ENCODE data around the gene CCDC57.
A peak's percentile ranks its signal among the peaks of the same experiment; 100 is the strongest.
"Not testable (repeated sequence)": the region's sequence is repeated elsewhere in the genome, so short reads cannot be mapped to it uniquely, and the experiment has no call there.

The CCDC57 gene

GRCh38 chr17:82214012-82214628 is 1.5 kb upstream of the CCDC57 start:
- Histone ChIP-seq H4K8ac (ENCODE audit: low read length) (peak overlapping the region; percentile 45), H3K79me1 (replicated peaks; ENCODE audit: low read length, poor library complexity, severe bottlenecking) (peaks cover 22% of the 10 kb centered on the region), H3K4me2 (ENCODE audit: low read length, poor library complexity, severe bottlenecking) (no peak overlapping the region), H3K27ac (ENCODE audit: low read length, poor library complexity, severe bottlenecking) (no peak overlapping the region), H4K91ac (ENCODE audit: low read length) (peak overlapping the region; percentile 93), H3K4ac (ENCODE audit: low read depth in 1 of 2, low read length in 2 of 2) (peak overlapping the region; percentile 55 to 59), H2BK15ac (ENCODE audit: low read depth, poor library complexity, severe bottlenecking) (peak overlapping the region; percentile 84), H3K4me1 (ENCODE audit: control insufficient read depth, insufficient read depth, low read depth, low read length) (peaks cover 55% of the 10 kb centered on the region), H3K27me3 (ENCODE audit: control insufficient read depth in 1 of 2, insufficient read depth in 1 of 2, low read length in 2 of 2) (no peaks in the 10 kb centered on the region), H3K9ac (ENCODE audit: low read length) (no peak overlapping the region), H3K9me3 (ENCODE audit: control insufficient read depth, low read length) (no peaks in the 10 kb centered on the region), H3K4me3 (ENCODE audit: insufficient read depth in 1 of 2, low read depth in 1 of 2, low read length in 2 of 2) (no peak overlapping the region), H2AK5ac (ENCODE audit: low read length, severe bottlenecking) (no peak overlapping the region), H2BK12ac (ENCODE audit: low read length in 2 of 2) (peak overlapping the region; percentile 85 to 98), H2BK5ac (ENCODE audit: low read depth, low read length, poor library complexity, severe bottlenecking) (no peak overlapping the region), H3K23ac (ENCODE audit: low read length in 2 of 2) (no peak overlapping the region), H3K18ac (ENCODE audit: low read depth in 1 of 2, low read length in 2 of 2) (peak overlapping the region; percentile 8 to 54), H2AFZ (ENCODE audit: low read depth, low read length) (no peak overlapping the region), H3K36me3 (ENCODE audit: control insufficient read depth in 1 of 2, insufficient read depth in 2 of 2, low read depth in 1 of 2, low read length in 2 of 2) (peaks cover 0 to 2% of the 10 kb centered on the region in 2 experiments), H2BK120ac (ENCODE audit: low read depth, low read length) (peak overlapping the region; percentile 56), H3K14ac (ENCODE audit: low read length in 2 of 2) (peak overlapping the region in 1 of 2 experiments; percentile 79)
- WGBS: 97% methylated on average over 11 of the region's 11 CpGs
- DNase-seq: no peak

- Histone ChIP-seq H3K9me3 (ENCODE audit: control insufficient read depth, low read length) (no peaks in the 10 kb centered on the region), H3K4me1 (ENCODE audit: control insufficient read depth, insufficient read depth, low read depth, low read length) (peaks cover 48% of the 10 kb centered on the region), H3K14ac (ENCODE audit: low read length in 2 of 2) (peak overlapping the region in 1 of 2 experiments; percentile 38), H3K27ac (ENCODE audit: low read length, poor library complexity, severe bottlenecking) (no peak overlapping the region), H3K79me1 (replicated peaks; ENCODE audit: low read length, poor library complexity, severe bottlenecking) (peaks cover 17% of the 10 kb centered on the region), H2AFZ (ENCODE audit: low read depth, low read length) (peak overlapping the region; percentile 92), H3K9ac (ENCODE audit: low read length) (peak overlapping the region; percentile 86), H3K4me2 (ENCODE audit: low read length, poor library complexity, severe bottlenecking) (peak overlapping the region; percentile 94), H2BK5ac (ENCODE audit: low read depth, low read length, poor library complexity, severe bottlenecking) (peak overlapping the region; percentile 97), H3K23ac (ENCODE audit: low read length in 2 of 2) (peak overlapping the region in 1 of 2 experiments; percentile 77), H2BK15ac (ENCODE audit: low read depth, poor library complexity, severe bottlenecking) (peak overlapping the region; percentile 96), H3K4me3 (ENCODE audit: insufficient read depth in 1 of 2, low read depth in 1 of 2, low read length in 2 of 2) (peak overlapping the region; percentile 76 to 82), H2BK120ac (ENCODE audit: low read depth, low read length) (peak overlapping the region; percentile 100), H3K18ac (ENCODE audit: low read depth in 1 of 2, low read length in 2 of 2) (peak overlapping the region; percentile 93 to 99), H2AK5ac (ENCODE audit: low read length, severe bottlenecking) (no peak overlapping the region), H4K91ac (ENCODE audit: low read length) (peak overlapping the region; percentile 99), H3K27me3 (ENCODE audit: control insufficient read depth in 1 of 2, insufficient read depth in 1 of 2, low read length in 2 of 2) (no peaks in the 10 kb centered on the region), H4K8ac (ENCODE audit: low read length) (peak overlapping the region; percentile 89), H3K4ac (ENCODE audit: low read depth in 1 of 2, low read length in 2 of 2) (peak overlapping the region; percentile 96 to 98), H3K36me3 (ENCODE audit: control insufficient read depth in 1 of 2, insufficient read depth in 2 of 2, low read depth in 1 of 2, low read length in 2 of 2) (peaks cover 0 to 2% of the 10 kb centered on the region in 2 experiments), H2BK12ac (ENCODE audit: low read length in 2 of 2) (peak overlapping the region; percentile 52 to 92)
- peak; percentile 89 for DNase-seq
- 24% methylated on average over 16 of the region's 37 CpGs for WGBS
Observed at GRCh38 chr17:82213251-82214011, 789 bp upstream of the CCDC57 start.

DNA sequence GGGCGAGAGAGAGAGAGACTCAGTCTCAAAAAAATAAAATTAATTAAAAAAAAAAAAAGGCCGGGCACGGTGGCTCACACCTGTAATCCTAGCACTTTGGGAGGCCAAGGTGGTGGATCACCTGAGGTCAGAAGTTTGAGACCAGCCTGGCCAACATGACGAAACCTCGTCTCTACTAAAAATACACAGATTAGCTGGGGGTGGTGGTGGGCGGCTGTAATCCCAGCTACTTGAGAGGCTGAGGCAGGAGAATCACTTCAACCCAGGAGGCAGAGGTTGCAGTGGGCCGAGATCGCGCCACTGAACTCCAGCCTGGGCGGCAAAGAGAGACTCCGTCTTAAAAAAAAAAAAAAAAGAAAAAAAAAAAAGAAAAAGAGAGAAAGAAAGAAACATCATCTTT is 2.0 kb downstream of the CCDC57 start:
- peaks cover 27% of the 10 kb centered on the region for H3K4me1 ChIP-seq (ENCODE audit: control insufficient read depth, insufficient read depth, low read depth, low read length)
- DNase-seq; H2BK15ac ChIP-seq (ENCODE audit: low read depth, poor library complexity, severe bottlenecking): not testable (repeated sequence)

More for the DNA sequence above, 2.0 kb downstream of the CCDC57 start:
- not testable (repeated sequence) for H3K4me3 ChIP-seq (ENCODE audit: insufficient read depth in 1 of 2, low read depth in 1 of 2, low read length in 2 of 2); H3K18ac ChIP-seq (ENCODE audit: low read depth in 1 of 2, low read length in 2 of 2); H4K91ac ChIP-seq (ENCODE audit: low read length); H3K36me3 ChIP-seq (ENCODE audit: control insufficient read depth in 1 of 2, insufficient read depth in 2 of 2, low read depth in 1 of 2, low read length in 2 of 2); H3K27ac ChIP-seq (ENCODE audit: low read length, poor library complexity, severe bottlenecking); H4K8ac ChIP-seq (ENCODE audit: low read length); H3K9ac ChIP-seq (ENCODE audit: low read length); H3K9me3 ChIP-seq (ENCODE audit: control insufficient read depth, low read length); H2AFZ ChIP-seq (ENCODE audit: low read depth, low read length); H3K23ac ChIP-seq (ENCODE audit: low read length in 2 of 2); H2BK5ac ChIP-seq (ENCODE audit: low read depth, low read length, poor library complexity, severe bottlenecking); H2AK5ac ChIP-seq (ENCODE audit: low read length, severe bottlenecking); H2BK12ac ChIP-seq (ENCODE audit: low read length in 2 of 2); H2BK120ac ChIP-seq (ENCODE audit: low read depth, low read length); H3K4ac ChIP-seq (ENCODE audit: low read depth in 1 of 2, low read length in 2 of 2); H3K14ac ChIP-seq (ENCODE audit: low read length in 2 of 2); H3K4me2 ChIP-seq (ENCODE audit: low read length, poor library complexity, severe bottlenecking); H3K27me3 ChIP-seq (ENCODE audit: control insufficient read depth in 1 of 2, insufficient read depth in 1 of 2, low read length in 2 of 2)
- H3K79me1 ChIP-seq (replicated peaks; ENCODE audit: low read length, poor library complexity, severe bottlenecking): peaks cover 19% of the 10 kb centered on the region
- 95% methylated on average over 4 of the region's 11 CpGs for WGBS
